Lower leg skin (tissue), 4 donors: ENCODE data around the gene FIS1. TPM values are rescaled to one million over a fixed set of nuclear protein-coding genes. Genes with fewer than 3 reads are reported as not detected.
"Not testable (repeated sequence)": the region's sequence is repeated elsewhere in the genome, so short reads cannot be mapped to it uniquely, and the experiment has no call there.

Source experiments
- DNase-seq, 2 donors: peaks; one replicate each; pipeline ENCODE4 v3.0.0-alpha.2; 2019; ENCODE audit warnings: low spot score in 2 of 2
- H3K4me3 ChIP-seq: fragments of 200-600 bp; sonication (generic); 2 replicates; pipeline ENCODE4 v1.5.1; 2017; ENCODE audit warnings: mild to moderate bottlenecking, low read depth; ENCODE audit not compliant: poor library complexity, severe bottlenecking
- POLR2A ChIP-seq, 2 donors: fragments of 450-650 bp; IDR thresholded peaks; one replicate each; pipeline ENCODE4 v1.6.1; 2016 to 2017; ENCODE audit warnings: antibody characterized with exemption in 2 of 2, mild to moderate bottlenecking in 1 of 2, moderate library complexity in 1 of 2
- WGBS, 2 donors: methylation state at CpG; one replicate each; pipeline ENCODE4 v1.1.5; 2018; 5-methylcytosine and 5-hydroxymethylcytosine counted together
- intact Hi-C: fragments of 100-400 bp; cut with DNase I; formaldehyde crosslinking; loops from one replicate; pipeline ENCODE4 v1.15.0; 2023; ENCODE audit warnings: low total_unique reads
- total RNA-seq, 4 donors: library from RNA; depleted of rRNA; stranded (reverse); fragments of >200 nt; gene quantifications; one replicate each; pipeline ENCODE4 v1.1.0, GENCODE V29; 2016
- TF ChIP-seq, protein P1 (sequence below), 3 donors: fragments of 450-650 bp; IDR thresholded peaks; one replicate each; pipeline ENCODE4 v1.5.1; 2016; ENCODE audit warnings: antibody characterized with exemption in 3 of 3, mild to moderate bottlenecking in 3 of 3, moderate library complexity in 2 of 3

FIS1 gene
- total RNA-seq, 4 donors from 2014 or later: 162 to 273 (median 213) TPM

DNA sequence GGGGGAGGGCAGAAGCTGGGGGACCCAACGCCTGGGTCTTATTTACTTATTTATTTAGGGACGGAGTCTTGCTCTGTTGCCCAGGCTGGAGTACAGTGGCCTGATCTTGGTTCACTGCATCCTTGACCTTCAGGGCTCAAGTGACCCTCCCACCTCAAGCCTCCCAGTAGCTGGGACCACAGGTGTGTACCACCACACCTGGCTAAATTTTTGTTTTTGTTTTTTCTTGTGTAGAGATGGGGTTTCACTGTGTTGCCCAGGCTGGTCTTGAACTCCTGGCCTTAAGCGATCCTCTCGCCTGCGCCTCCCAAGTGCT lies 42.3 kb downstream of the FIS1 start:
- intact Hi-C loops: no loop called here
- TF ChIP-seq, protein P1, sequence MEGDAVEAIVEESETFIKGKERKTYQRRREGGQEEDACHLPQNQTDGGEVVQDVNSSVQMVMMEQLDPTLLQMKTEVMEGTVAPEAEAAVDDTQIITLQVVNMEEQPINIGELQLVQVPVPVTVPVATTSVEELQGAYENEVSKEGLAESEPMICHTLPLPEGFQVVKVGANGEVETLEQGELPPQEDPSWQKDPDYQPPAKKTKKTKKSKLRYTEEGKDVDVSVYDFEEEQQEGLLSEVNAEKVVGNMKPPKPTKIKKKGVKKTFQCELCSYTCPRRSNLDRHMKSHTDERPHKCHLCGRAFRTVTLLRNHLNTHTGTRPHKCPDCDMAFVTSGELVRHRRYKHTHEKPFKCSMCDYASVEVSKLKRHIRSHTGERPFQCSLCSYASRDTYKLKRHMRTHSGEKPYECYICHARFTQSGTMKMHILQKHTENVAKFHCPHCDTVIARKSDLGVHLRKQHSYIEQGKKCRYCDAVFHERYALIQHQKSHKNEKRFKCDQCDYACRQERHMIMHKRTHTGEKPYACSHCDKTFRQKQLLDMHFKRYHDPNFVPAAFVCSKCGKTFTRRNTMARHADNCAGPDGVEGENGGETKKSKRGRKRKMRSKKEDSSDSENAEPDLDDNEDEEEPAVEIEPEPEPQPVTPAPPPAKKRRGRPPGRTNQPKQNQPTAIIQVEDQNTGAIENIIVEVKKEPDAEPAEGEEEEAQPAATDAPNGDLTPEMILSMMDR (IDR thresholded peaks at IDR 0.05): no peak
- no peak for TF ChIP-seq POLR2A (IDR thresholded peaks at IDR 0.05)
- no peak for DNase-seq
- WGBS, 2 donors: 90 to 92% methylated on average over 5 of the region's 5 CpGs
- no peak overlapping the region for H3K4me3 ChIP-seq

DNA sequence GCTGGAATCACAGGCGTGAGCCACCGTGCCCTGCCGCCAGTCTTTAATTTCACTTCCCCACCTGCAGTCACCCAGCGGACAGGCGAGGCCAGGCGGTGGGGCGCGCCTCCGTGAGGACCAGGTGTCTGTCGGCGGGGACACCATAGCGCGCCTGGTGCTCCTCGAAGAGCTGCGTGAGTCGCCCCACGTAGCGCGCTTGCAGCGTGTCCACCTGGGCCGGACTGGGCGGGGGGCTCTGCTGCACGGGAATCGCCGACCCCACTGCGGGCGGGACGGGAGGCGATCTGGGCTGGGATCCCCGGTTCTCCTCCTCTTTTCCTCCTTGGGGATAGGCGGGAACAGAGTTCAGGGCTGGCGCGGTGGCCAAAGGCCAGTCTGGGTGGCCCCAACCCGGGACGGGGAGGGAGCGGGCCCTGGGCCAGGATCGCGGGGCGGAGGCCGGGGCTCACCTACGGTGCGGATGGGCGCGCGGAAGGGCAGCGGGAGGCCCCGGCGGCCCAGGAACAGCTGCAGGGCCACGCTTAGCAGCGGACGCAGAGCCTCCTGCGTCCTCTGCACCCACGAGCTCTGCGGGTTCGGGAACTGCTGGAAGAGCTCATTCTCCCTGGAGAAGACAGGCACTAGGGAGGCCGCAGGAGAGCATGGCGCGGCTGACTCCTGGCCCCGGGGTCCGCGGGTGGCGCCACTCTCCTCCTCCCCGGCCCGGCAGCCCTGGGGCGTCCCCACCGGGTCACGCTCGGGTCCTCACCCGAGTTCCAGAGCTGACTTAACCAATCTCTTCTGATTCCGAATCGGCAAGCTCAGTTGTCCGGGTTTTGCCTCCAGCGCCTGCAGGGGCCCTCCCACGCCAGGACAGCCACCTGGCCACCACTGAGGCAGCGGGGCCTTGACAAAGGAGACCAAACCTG lies 42.9 kb downstream of the FIS1 start:
- intact Hi-C loops: no loop called here
- no peak for DNase-seq
- WGBS, 2 donors: 9 to 11% methylated on average over 46 to 65 of the region's 75 CpGs

DNA sequence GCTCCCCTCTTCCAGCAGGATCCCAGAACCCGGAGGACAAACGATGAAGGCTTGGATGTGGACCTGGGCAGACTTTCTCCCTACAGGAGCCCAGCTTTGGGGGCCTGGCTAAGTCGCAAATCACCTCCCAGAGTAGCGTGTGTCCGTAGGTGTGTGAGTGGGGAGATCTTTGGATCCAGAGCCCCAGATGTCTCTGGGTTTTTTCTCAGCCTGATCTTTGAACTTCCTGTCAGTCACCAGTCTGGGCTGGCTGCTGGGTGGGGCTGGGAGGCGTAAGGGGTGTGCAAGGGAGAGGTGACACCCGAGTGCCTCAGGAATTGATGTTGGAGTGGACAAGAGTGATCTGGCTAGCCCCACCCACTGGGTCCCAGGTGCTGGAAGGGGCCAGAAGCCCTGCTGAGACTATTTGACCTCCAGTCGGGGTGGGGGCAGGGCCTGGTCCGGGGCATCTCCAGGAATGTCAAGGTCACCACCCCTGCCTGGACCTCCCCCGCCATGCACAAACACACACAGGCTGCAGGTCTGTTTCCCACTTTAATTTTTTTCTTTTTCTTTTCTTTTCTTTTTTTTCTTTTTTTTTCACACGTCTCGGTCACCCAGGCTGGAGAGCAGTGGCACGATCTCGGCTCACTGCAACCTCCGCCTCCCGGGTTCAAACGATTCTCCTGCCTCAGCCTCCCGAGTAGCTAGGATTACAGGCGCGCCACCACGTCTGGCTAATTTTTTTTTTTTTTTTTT lies 43.9 kb downstream of the FIS1 start, which contains the start of gene MOGAT3:
Gene MOGAT3, minus strand, starts transcription at position 175 of the 738 bp plus-strand sequence. CDS start 182 bp downstream, outside the sequence.
- intact Hi-C loops: no loop called here
- H3K4me3 ChIP-seq: no peak within 1 kb of the TSS
- DNase-seq: no peak
- WGBS, 2 donors: 35 to 41% methylated on average over 21 of the region's 21 CpGs
- TF ChIP-seq POLR2A (IDR thresholded peaks at IDR 0.05): no peak
- TF ChIP-seq, protein P1 (IDR thresholded peaks at IDR 0.05): peak in 1 of 3 donors; percentile 17

More for the DNA sequence above, 42.9 kb downstream of the FIS1 start:
- no peak for TF ChIP-seq POLR2A (IDR thresholded peaks at IDR 0.05)
- TF ChIP-seq, protein P1 (IDR thresholded peaks at IDR 0.05): no peak
- H3K4me3 ChIP-seq: no peak overlapping the region

DNA sequence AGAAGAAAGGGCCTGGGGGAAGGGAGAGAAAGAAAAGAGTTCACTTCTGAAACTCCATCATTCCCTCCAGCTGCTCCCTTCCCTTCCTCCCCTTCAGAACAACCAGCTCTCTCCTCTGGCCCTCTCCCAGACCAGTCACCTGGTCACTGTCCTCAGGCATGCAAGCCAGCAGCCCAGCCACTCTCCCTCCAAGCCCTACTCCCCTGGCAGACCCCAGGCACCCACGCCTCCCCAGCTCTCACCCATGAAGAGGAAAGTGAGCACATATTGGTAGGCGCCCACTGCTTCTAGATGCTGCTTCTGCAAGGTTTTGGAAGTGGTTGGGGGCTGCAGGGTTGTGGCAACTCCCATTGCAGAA lies 44.4 kb downstream of the FIS1 start:
- no peak for TF ChIP-seq POLR2A (IDR thresholded peaks at IDR 0.05)
- TF ChIP-seq, protein P1 (IDR thresholded peaks at IDR 0.05): no peak
- H3K4me3 ChIP-seq: no peak overlapping the region
- no peak for DNase-seq
- intact Hi-C loops: no loop called here
- 80% methylated on average over 2 of the region's 2 CpGs for WGBS, 2 donors

- DNase-seq, H3K4me3 ChIP-seq, intact Hi-C loops: not testable (repeated sequence)
- WGBS, 2 donors: 92 to 94% methylated on average over 10 of the region's 10 CpGs
Measured at GRCh38 chr7:101199522-101199921, 45.4 kb downstream of the FIS1 start.

- WGBS, 2 donors: 68 to 72% methylated on average over 14 of the region's 14 CpGs
- H3K4me3 ChIP-seq: no peak overlapping the region
- TF ChIP-seq, protein P1 (IDR thresholded peaks at IDR 0.05): no peak
- no peak for TF ChIP-seq POLR2A (IDR thresholded peaks at IDR 0.05)
- no peak for DNase-seq
- intact Hi-C loops: no loop called here
Measured at GRCh38 chr7:101198476-101198875, 46.4 kb downstream of the FIS1 start.
